Natural killer cell (primary cell): ENCODE measurements around the gene PRSS36. TPM values are rescaled to one million over a fixed set of nuclear protein-coding genes. Genes with fewer than 3 reads are reported as not detected.

Experiments
- ATAC-seq, 3 donors: fragments of 150-1000 bp in 2 of 3; fragments of 200-7000 bp in 1 of 3; cut with Tn5 transposase; 1 replicate in 1 of 3; 2 replicates in 2 of 3; pipeline ENCODE4 v1.10.0; 2021; ENCODE audit warnings: mild to moderate bottlenecking in 2 of 3, moderate library complexity in 2 of 3
- DNase-seq, 2 donors: peaks; one replicate each; pipeline versions ENCODE4 v3.0.0 to v3.0.0-alpha.2; 2013 to 2021; ENCODE audit warnings: mixed read lengths in 1 of 2
- H3K27ac ChIP-seq: one replicate; pipeline ENCODE4 v1.5.1; 2013; ENCODE audit warnings: mild to moderate bottlenecking, low read length
- H3K27me3 ChIP-seq: one replicate; pipeline ENCODE4 v1.6.1; 2013; ENCODE audit warnings: low read length; ENCODE audit not compliant: control insufficient read depth, insufficient read depth
- H3K36me3 ChIP-seq: one replicate; pipeline ENCODE4 v1.6.1; 2013; ENCODE audit warnings: low read length; ENCODE audit not compliant: control insufficient read depth, insufficient read depth
- H3K4me1 ChIP-seq: one replicate; pipeline ENCODE4 v1.6.1; 2013; ENCODE audit warnings: low read length; ENCODE audit not compliant: control insufficient read depth, insufficient read depth
- H3K4me3 ChIP-seq: one replicate; pipeline ENCODE4 v1.5.1; 2013; ENCODE audit warnings: low read length
- H3K9me3 ChIP-seq: one replicate; pipeline ENCODE4 v1.6.1; 2013; ENCODE audit warnings: low read length; ENCODE audit not compliant: control insufficient read depth, insufficient read depth
- H3K27ac Mint-ChIP-seq, 2 donors: one replicate each; pipeline ENCODE4 v1.8.0; 2022; ENCODE audit warnings: mild to moderate bottlenecking in 2 of 2, mixed read lengths in 2 of 2, moderate library complexity in 1 of 2
- H3K27me3 Mint-ChIP-seq, 2 donors: one replicate each; pipeline ENCODE4 v1.8.0; 2022; ENCODE audit warnings: low read depth in 2 of 2, mixed read lengths in 2 of 2
- H3K36me3 Mint-ChIP-seq: one replicate; pipeline ENCODE4 v1.8.0; 2022; ENCODE audit warnings: mixed read lengths
- H3K4me1 Mint-ChIP-seq, 2 donors: one replicate each; pipeline ENCODE4 v1.8.0; 2022; ENCODE audit warnings: mixed read lengths in 2 of 2
- H3K4me3 Mint-ChIP-seq: one replicate; pipeline ENCODE4 v1.8.0; 2022; ENCODE audit warnings: mild to moderate bottlenecking, moderate library complexity, mixed read lengths
- H3K9me3 Mint-ChIP-seq, 2 donors: one replicate each; pipeline ENCODE4 v1.8.0; 2022; ENCODE audit warnings: mixed read lengths in 2 of 2
- WGBS: methylation state at CpG from one replicate; pipeline ENCODE4 v1.1.7; 2013; ENCODE audit warnings: missing lambda C conversion rate; ENCODE audit not compliant: insufficient coverage; 5-methylcytosine and 5-hydroxymethylcytosine counted together
- intact Hi-C: fragments of 100-400 bp; cut with micrococcal nuclease; formaldehyde crosslinking; loops from one replicate; pipeline ENCODE4 v1.14.2; 2022
- total RNA-seq, 4 donors: library from RNA; stranded (reverse); fragments of 120-200 nt in 1 of 4; gene quantifications; one replicate each; pipeline versions ENCODE4 v1.2.3 to v1.2.4, GENCODE V29; 2013 to 2022
- TF ChIP-seq, protein P1 (sequence below): fragments of 200-600 bp; IDR thresholded peaks from one replicate; pipeline ENCODE4 v1.8.0; 2022; ENCODE audit warnings: antibody characterized with exemption

Gene PRSS36
- total RNA-seq, 3 donors from 2014 or later (not counting 1 experiment from before 2014, with no cell fraction given), result 2.1 to 3.5 (median 2.3) TPM

DNA sequence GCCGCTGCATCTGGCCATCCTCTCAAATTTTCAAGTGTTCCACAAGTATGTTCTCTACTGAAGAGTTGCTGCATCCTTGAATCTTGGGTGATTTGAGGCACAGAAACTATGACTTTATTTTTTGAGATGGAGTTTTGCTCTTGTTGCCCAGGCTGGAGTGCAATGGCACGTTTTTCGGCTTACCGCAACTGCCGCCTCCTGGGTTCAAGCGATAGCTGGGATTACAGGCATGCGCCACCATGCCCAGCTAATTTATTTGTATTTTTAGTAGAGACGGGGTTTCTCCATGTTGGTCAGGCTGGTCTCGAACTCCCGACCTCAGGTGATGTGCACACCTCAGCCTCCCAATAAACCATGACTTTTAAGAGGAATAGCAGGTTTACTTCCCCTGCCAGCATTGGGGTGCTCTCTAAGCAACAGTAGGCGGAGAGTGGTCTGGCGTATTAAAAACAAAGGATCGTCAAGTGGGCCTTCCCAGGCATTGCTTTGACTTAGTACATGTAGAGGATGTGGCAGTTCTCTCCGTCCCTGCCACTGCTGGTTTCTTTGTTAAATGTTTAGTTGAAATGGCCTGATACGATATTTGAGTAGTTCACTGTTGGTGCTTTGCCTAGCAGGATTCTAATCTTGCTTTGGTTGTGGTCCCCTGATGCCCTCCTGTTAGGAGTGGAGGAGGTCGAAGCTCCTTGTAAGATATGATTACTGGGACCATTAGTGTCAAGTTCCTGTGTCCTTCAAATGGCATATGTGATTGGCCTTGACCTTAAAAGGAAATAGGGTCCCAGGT, 43.2 kb upstream of the PRSS36 start:
- Histone ChIP-seq H3K4me3 (no peak overlapping the region), H3K27ac (no peak overlapping the region), H3K4me1 (peaks cover 28% of the 10 kb centered on the region), H3K36me3 (peaks cover 84% of the 10 kb centered on the region), H3K27me3 (no peaks in the 10 kb centered on the region), H3K9me3 (no peaks in the 10 kb centered on the region)
- Mint-ChIP-seq H3K9me3 (no peaks in the 10 kb centered on the region), H3K4me1 (peaks cover 59 to 62% of the 10 kb centered on the region in 2 donors), H3K27ac (peak overlapping the region; percentile 37 to 75), H3K27me3 (no peaks in the 10 kb centered on the region), H3K4me3 (no peak overlapping the region), H3K36me3 (peaks cover 33% of the 10 kb centered on the region)
- ATAC-seq (no peak), DNase-seq (no peak)
- WGBS, result 95% methylated on average over 16 of the region's 16 CpGs
- intact Hi-C loops, result no loop called here
- TF ChIP-seq, protein P1, sequence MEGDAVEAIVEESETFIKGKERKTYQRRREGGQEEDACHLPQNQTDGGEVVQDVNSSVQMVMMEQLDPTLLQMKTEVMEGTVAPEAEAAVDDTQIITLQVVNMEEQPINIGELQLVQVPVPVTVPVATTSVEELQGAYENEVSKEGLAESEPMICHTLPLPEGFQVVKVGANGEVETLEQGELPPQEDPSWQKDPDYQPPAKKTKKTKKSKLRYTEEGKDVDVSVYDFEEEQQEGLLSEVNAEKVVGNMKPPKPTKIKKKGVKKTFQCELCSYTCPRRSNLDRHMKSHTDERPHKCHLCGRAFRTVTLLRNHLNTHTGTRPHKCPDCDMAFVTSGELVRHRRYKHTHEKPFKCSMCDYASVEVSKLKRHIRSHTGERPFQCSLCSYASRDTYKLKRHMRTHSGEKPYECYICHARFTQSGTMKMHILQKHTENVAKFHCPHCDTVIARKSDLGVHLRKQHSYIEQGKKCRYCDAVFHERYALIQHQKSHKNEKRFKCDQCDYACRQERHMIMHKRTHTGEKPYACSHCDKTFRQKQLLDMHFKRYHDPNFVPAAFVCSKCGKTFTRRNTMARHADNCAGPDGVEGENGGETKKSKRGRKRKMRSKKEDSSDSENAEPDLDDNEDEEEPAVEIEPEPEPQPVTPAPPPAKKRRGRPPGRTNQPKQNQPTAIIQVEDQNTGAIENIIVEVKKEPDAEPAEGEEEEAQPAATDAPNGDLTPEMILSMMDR, result no peak

DNA sequence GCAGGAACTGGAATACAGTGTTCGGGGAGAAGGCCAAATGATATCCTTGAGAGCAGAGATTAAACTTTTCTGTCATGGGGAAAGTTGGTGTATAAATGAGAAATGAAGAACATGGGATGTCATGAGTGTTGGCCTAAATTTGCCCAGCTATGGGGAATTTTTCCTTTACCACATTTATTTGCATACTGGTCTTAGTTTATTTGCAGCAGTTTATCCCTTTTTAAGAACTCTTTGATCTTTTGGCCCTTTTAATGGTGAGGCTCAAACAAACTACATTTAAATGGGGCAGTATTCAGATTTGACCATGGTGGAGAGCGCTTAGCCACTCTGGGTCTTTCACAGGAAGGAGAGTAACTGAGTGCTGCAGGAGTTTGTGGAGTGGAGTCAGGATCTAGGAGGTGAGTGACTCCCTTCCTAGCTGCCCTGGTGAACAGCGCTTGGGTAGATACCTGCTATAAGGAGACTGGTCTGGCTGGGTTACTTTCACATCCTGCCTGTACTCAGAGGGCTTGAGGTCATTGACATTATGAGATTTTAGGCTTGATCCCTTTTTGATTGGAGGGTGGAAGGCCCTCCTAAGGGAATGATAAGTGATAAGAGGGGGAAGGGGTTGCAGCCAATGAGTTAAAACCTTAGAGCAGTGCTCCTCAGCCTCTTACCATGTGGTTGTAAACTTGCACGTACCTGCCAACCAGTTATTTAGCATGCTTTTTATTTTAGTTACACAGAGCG, 42.0 kb upstream of the PRSS36 start:
- peaks cover 40% of the 10 kb centered on the region for H3K36me3 Mint-ChIP-seq
- Histone ChIP-seq H3K27me3 (no peaks in the 10 kb centered on the region), H3K4me3 (no peak overlapping the region), H3K9me3 (no peaks in the 10 kb centered on the region), H3K27ac (no peak overlapping the region), H3K36me3 (peaks cover 96% of the 10 kb centered on the region), H3K4me1 (peaks cover 31% of the 10 kb centered on the region)
- peaks cover 70 to 73% of the 10 kb centered on the region in 2 donors for H3K4me1 Mint-ChIP-seq
- intact Hi-C loops, result no loop called here
- H3K9me3 Mint-ChIP-seq, result no peaks in the 10 kb centered on the region
- TF ChIP-seq, protein P1, result no peak
- DNase-seq (no peak), ATAC-seq (no peak)
- no peaks in the 10 kb centered on the region for H3K27me3 Mint-ChIP-seq
- peak overlapping the region; percentile 25 for H3K4me3 Mint-ChIP-seq
- WGBS, result 90% methylated on average over 5 of the region's 5 CpGs
- peak overlapping the region; percentile 80 to 94 for H3K27ac Mint-ChIP-seq

DNA sequence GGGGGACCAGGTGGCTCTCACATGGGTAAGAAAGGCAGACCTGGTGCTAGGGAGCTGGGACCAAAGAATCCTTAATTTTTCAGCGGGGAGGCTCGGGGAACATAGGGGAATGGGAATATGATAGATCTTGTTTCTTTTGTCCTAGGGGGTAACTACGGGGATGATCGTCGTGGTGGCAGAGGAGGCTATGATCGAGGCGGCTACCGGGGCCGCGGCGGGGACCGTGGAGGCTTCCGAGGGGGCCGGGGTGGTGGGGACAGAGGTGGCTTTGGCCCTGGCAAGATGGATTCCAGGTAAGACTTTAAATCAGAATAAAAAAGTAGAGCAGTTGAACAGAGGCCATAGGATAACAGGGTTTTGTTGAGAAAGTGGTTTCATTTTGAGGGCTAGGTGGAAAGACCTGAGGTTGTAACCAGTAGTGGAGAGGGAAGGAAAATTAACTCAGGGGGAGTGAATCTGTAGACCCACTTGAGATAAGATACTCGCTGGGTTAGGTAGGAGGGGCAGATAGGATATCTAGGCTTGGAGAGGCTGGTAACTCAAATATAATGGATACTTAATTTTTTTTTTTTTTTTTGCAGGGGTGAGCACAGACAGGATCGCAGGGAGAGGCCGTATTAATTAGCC, 41.1 kb upstream of the PRSS36 start:
- intact Hi-C loops, result no loop called here
- no peaks in the 10 kb centered on the region for H3K27me3 ChIP-seq
- H3K36me3 ChIP-seq, result peaks cover 98% of the 10 kb centered on the region
- no peaks in the 10 kb centered on the region for H3K9me3 ChIP-seq
- H3K4me3 Mint-ChIP-seq, result peak overlapping the region; percentile 91
- no peaks in the 10 kb centered on the region for H3K9me3 Mint-ChIP-seq
- peaks cover 49% of the 10 kb centered on the region for H3K36me3 Mint-ChIP-seq
- peaks cover 32% of the 10 kb centered on the region for H3K4me1 ChIP-seq
- peak overlapping the region; percentile 80 to 94 for H3K27ac Mint-ChIP-seq
- H3K4me3 ChIP-seq, result no peak overlapping the region
- H3K27me3 Mint-ChIP-seq, result no peaks in the 10 kb centered on the region
- 95% methylated on average over 17 of the region's 17 CpGs for WGBS
- DNase-seq (peak in 1 of 2 donors; percentile 18), ATAC-seq (no peak)
- no peak overlapping the region for H3K27ac ChIP-seq
- TF ChIP-seq, protein P1, result no peak
- peaks cover 75 to 77% of the 10 kb centered on the region in 2 donors for H3K4me1 Mint-ChIP-seq
